ENCODE results near the gene GJD4. TPM values are rescaled to one million over a fixed set of nuclear protein-coding genes. Genes with fewer than 3 reads are reported as not detected.

The GJD4 gene
- total and polyA plus RNA-seq, 2 donors (not counting 3 experiments of a cell fraction or from before 2014, with no cell fraction given): not detected

GRCh38 chr10:35637462-35637861 lies 32.3 kb downstream of the GJD4 start:
- no peak overlapping the region for H3K9ac ChIP-seq (replicated peaks; ENCODE audit: extremely low read depth, insufficient read depth, low read length)
- H3K4me3 ChIP-seq (replicated peaks in 1 of 3; ENCODE audit: insufficient read depth in 1 of 3, low read depth in 1 of 3, low read length in 3 of 3): no peak overlapping the region
- no TSS peak for BruUV-seq (replicated peaks)
- TF ChIP-seq EZH2 (IDR thresholded peaks at IDR 0.05; ENCODE audit: borderline replicate concordance, low read depth, low read length, severe bottlenecking): no peak
- no peak for TF ChIP-seq FOS (IDR thresholded peaks at IDR 0.05; ENCODE audit: borderline replicate concordance, insufficient read depth, low read length)
- no peak for TF ChIP-seq MAX (IDR thresholded peaks at IDR 0.05; ENCODE audit: insufficient read depth, insufficient read length)
- CTCF ChIA-PET: interaction anchor here (0.5 to 10.8 kb wide), 13 partner anchors 13 to 1243 kb away, joined by 3 to 316 read pairs (median 5); no protein-coding TSS in a partner anchor
- no peaks in the 10 kb centered on the region for H3K9me1 ChIP-seq (replicated peaks; ENCODE audit: control insufficient read depth, extremely low read depth, insufficient read depth, low read length)
- peaks cover 22% of the 10 kb centered on the region for H3K4me1 ChIP-seq (ENCODE audit: control insufficient read depth, extremely low read depth, insufficient read depth, low read length)
- peaks cover 2 to 3% of the 10 kb centered on the region in 2 experiments for H3K27me3 ChIP-seq (ENCODE audit: control insufficient read depth in 2 of 2, insufficient read depth in 2 of 2, low read length in 2 of 2)
- FAIRE-seq: no peak
- H3K27ac ChIP-seq (ENCODE audit: insufficient read depth, low read depth, low read length): no peak overlapping the region
- no peak overlapping the region for H2AFZ ChIP-seq (ENCODE audit: low read depth, low read length)
- H3K36me3 ChIP-seq (ENCODE audit: control insufficient read depth in 2 of 2, extremely low read depth in 1 of 2, insufficient read depth in 2 of 2, low read length in 2 of 2): no peaks in the 10 kb centered on the region
- dilution Hi-C loops (cut with MboI; ENCODE audit: extremely low pct_ligation_motif_present, low sequenced_read_pairs): no loop called here
- POLR2A ChIA-PET: no interaction called here
- H3K9me3 ChIP-seq (replicated peaks; ENCODE audit: control insufficient read depth, insufficient read depth, low read length): no peaks in the 10 kb centered on the region
- peak; percentile 22 for DNase-seq (ENCODE audit: low read depth, low spot score)
- no peaks in the 10 kb centered on the region for H4K20me1 ChIP-seq (replicated peaks; ENCODE audit: control insufficient read depth, extremely low read depth, insufficient read depth, low read length)
- peak overlapping the region; percentile 21 for H3K4me2 ChIP-seq (ENCODE audit: insufficient read depth, low read length)
- intact Hi-C loops (cut with micrococcal nuclease): loop anchor here (5.0 kb wide), 3 partner anchors 60 to 515 kb away; no protein-coding TSS in a partner anchor
- H3K79me2 ChIP-seq (ENCODE audit: control insufficient read depth, insufficient read depth, low read length): peaks cover 3% of the 10 kb centered on the region

DNA sequence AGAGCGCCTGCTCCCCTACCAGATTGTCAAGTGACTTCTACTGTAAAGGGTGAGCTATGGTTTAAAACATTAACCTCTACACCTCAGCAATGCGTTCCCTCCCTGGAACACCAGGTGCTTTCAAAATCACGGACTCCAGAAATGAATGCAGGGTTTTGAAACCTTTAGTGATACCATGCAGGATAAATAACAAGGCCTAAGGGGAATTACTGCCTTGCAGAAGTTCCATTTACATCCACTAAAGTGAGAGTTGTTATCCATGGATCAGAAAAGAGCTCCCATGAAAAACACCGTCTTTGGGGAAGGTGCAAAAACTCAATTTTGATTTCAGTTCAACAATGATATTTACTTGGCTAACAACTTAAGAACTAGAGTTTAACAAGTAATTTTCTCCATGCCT lies 33.0 kb downstream of the GJD4 start:
- TF ChIP-seq POLR2A (IDR thresholded peaks at IDR 0.05; ENCODE audit: low read depth, low read length) (no peak), POLR2AphosphoS5 (IDR thresholded peaks at IDR 0.05; ENCODE audit: insufficient read depth, low read depth, low read length) (no peak), FOS (IDR thresholded peaks at IDR 0.05; ENCODE audit: borderline replicate concordance, insufficient read depth, low read length) (no peak), EZH2 (IDR thresholded peaks at IDR 0.05; ENCODE audit: borderline replicate concordance, low read depth, low read length, severe bottlenecking) (no peak), MAX (IDR thresholded peaks at IDR 0.05; ENCODE audit: insufficient read depth, insufficient read length) (no peak), JUN (IDR thresholded peaks at IDR 0.05; ENCODE audit: borderline replicate concordance, insufficient read depth, insufficient read length, low read depth) (no peak)
- dilution Hi-C loops (cut with MboI; ENCODE audit: extremely low pct_ligation_motif_present, low sequenced_read_pairs) (no loop called here), intact Hi-C loops (cut with micrococcal nuclease) (loop anchor here (5.0 kb wide), 3 partner anchors 61 to 516 kb away; no protein-coding TSS in a partner anchor)
- H3K9me1 ChIP-seq (replicated peaks; ENCODE audit: control insufficient read depth, extremely low read depth, insufficient read depth, low read length): no peaks in the 10 kb centered on the region
- no TSS peak for BruUV-seq (replicated peaks)
- FAIRE-seq (no peak), DNase-seq (ENCODE audit: low read depth, low spot score) (no peak)
- ChIA-PET CTCF (interaction anchor here (0.5 to 10.8 kb wide), 10 partner anchors 25 to 1242 kb away, joined by 3 to 316 read pairs (median 12); no protein-coding TSS in a partner anchor), POLR2A (no interaction called here)
- H3K9ac ChIP-seq (replicated peaks; ENCODE audit: extremely low read depth, insufficient read depth, low read length): no peak overlapping the region
- no peak overlapping the region for H3K4me3 ChIP-seq (replicated peaks in 1 of 3; ENCODE audit: insufficient read depth in 1 of 3, low read depth in 1 of 3, low read length in 3 of 3)
- H3K9me3 ChIP-seq (replicated peaks; ENCODE audit: control insufficient read depth, insufficient read depth, low read length): no peaks in the 10 kb centered on the region
- H3K36me3 ChIP-seq (ENCODE audit: control insufficient read depth in 2 of 2, extremely low read depth in 1 of 2, insufficient read depth in 2 of 2, low read length in 2 of 2): no peaks in the 10 kb centered on the region
- peaks cover 2 to 3% of the 10 kb centered on the region in 2 experiments for H3K27me3 ChIP-seq (ENCODE audit: control insufficient read depth in 2 of 2, insufficient read depth in 2 of 2, low read length in 2 of 2)
- H3K79me2 ChIP-seq (ENCODE audit: control insufficient read depth, insufficient read depth, low read length): peaks cover 3% of the 10 kb centered on the region
- no peaks in the 10 kb centered on the region for H4K20me1 ChIP-seq (replicated peaks; ENCODE audit: control insufficient read depth, extremely low read depth, insufficient read depth, low read length)
- H3K27ac ChIP-seq (ENCODE audit: insufficient read depth, low read depth, low read length): no peak overlapping the region
- H2AFZ ChIP-seq (ENCODE audit: low read depth, low read length): no peak overlapping the region
- H3K4me2 ChIP-seq (ENCODE audit: insufficient read depth, low read length): peak overlapping the region; percentile 32
- peaks cover 29% of the 10 kb centered on the region for H3K4me1 ChIP-seq (ENCODE audit: control insufficient read depth, extremely low read depth, insufficient read depth, low read length)
